Kidney (tissue), 14 donors: Measurements from ENCODE around the gene MTMR10. TPM values are rescaled to one million over a fixed set of nuclear protein-coding genes. Genes with fewer than 3 reads are reported as not detected.

Experiments
- DNase-seq, 5 donors: peaks; one replicate each; pipeline ENCODE4 v3.0.0-alpha.2; 2013 to 2020
- FAIRE-seq: peaks from 2 replicates; lab custom pipeline; 2012; peaks lifted over from hg19 to GRCh38; lab: Jason Lieb, UNC
- H3K27ac ChIP-seq, 2 donors: one replicate each; pipeline ENCODE4 v1.7.0; 2013; ENCODE audit warnings: low read depth in 2 of 2, low read length in 2 of 2, inconsistent platforms in 1 of 2
- H3K27me3 ChIP-seq: one replicate; pipeline ENCODE4 v1.7.1; 2013; ENCODE audit warnings: low read length, inconsistent platforms; ENCODE audit not compliant: control insufficient read depth, insufficient read depth
- H3K36me3 ChIP-seq, 3 donors: one replicate each; pipeline versions ENCODE4 v1.7.0 to v1.7.1; 2013; ENCODE audit warnings: low read length in 3 of 3, control low read depth in 1 of 3, inconsistent platforms in 1 of 3; ENCODE audit not compliant: insufficient read depth in 3 of 3, control insufficient read depth in 2 of 3
- H3K4me1 ChIP-seq, 3 donors: one replicate each; pipeline versions ENCODE4 v1.7.0 to v1.7.1; 2013; ENCODE audit warnings: low read length in 3 of 3, inconsistent platforms in 1 of 3, low read depth in 1 of 3; ENCODE audit not compliant: control insufficient read depth in 2 of 3, insufficient read depth in 2 of 3
- H3K4me3 ChIP-seq, 3 donors: one replicate each; pipeline versions ENCODE4 v1.7.0 to v1.8.1; 2013; ENCODE audit warnings: low read length in 3 of 3, control low read depth in 1 of 3, inconsistent platforms in 1 of 3
- H3K9ac ChIP-seq, 3 donors: one replicate each; pipeline versions ENCODE4 v1.7.0 to v1.7.1; 2013; ENCODE audit warnings: low read length in 3 of 3, control low read depth in 1 of 3, inconsistent platforms in 1 of 3
- H3K9me3 ChIP-seq, 3 donors: one replicate each; pipeline versions ENCODE4 v1.7.0 to v1.7.1; 2013; ENCODE audit warnings: low read length in 3 of 3, control low read depth in 1 of 3, inconsistent platforms in 1 of 3; ENCODE audit not compliant: control insufficient read depth in 2 of 3, insufficient read depth in 1 of 3
- intact Hi-C: fragments of 100-400 bp; cut with DNase I; formaldehyde crosslinking; loops from one replicate; pipeline ENCODE4 v1.11.1; 2022
- polyA plus RNA-seq: library from polyadenylated mRNA; stranded (reverse); fragments of 350-450 nt; fragmentation: Illumina TruSeq; extraction: RNeasy Lipid Tissue Mini Kit (QIAGEN cat#74804); gene quantifications from one replicate; pipeline ENCODE4 v1.2.3, GENCODE V29; 2014; ENCODE audit warnings: low read depth, low replicate concordance; ENCODE audit not compliant: insufficient read depth
- total RNA-seq: library from RNA; stranded (reverse); fragmentation: NEBNext Ultra II Directional; extraction: Animal tissue kit (Norgen Biotek cat#: 25700); gene quantifications from one replicate; pipeline ENCODE4 v1.2.1, GENCODE V29; 2021
- TF ChIP-seq, protein P1 (sequence below): IDR thresholded peaks from 3 replicates; pipeline ENCODE4 v1.5.1; 2012; ENCODE audit warnings: mild to moderate bottlenecking, moderate library complexity, borderline replicate concordance; ENCODE audit not compliant: insufficient read depth; ENCODE audit errors: extremely low read depth
- donor health status: control.
- donor health status: control.
- donor health status: control.
- donor health status: control.
- donor health status: control.
- donor health status: DM: yes; HTN: yes; CAD: no.
- donor health status: Normal renal cell carcinoma (clear cell type).

Gene MTMR10
- total and polyA plus RNA-seq, 2 donors from 2014 or later: 26.2 to 70.4 TPM

DNA sequence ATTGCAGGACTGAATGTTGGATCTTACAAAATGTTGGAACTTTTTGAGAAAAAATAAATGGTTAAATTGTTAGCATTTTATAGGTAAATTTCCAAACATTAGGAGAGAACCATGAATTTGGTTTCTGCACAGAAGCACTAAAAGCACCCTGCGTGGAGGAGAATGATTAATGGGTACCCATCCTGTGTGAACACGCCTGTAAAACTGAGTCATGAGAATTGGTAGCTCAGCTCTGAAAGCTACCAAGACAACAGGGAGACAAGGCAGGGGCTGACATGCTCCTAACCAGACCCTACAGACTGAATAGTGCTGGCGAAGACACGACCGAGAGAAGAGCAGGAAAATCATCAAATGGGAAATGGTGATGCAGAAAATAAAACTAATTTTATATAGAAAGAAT is 32.4 kb upstream of the MTMR10 start:
- no peak for FAIRE-seq

DNA sequence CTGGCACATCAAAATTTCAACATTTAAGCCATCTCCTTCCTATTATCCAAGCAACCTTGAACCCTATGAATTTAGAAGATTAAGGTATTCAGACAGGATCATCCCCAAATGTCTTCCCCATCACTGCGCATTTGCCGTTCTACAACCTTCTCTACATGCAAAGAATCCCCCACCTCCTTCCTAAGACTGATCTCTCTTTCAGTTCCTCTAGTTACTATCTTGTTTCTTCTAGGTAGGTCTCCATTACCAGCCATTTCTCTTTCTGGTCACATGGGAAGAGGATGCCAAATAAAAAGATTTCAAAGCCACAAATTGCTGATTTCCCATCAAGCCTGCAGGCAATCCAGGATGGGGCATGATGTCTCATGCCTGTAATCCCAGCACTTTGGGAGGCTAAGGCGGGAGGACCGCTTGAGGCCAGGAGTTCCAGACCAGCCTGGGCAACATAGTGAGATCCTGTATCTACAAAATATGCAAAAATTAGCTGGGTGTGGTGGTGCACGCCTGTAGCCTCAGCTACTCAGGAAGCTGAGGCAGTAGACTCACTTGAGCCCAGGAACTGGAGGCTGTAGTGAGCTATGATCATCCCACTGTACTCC is 29.7 kb upstream of the MTMR10 start:
- Histone ChIP-seq H3K4me1 (peaks cover 7 to 36% (median 20%) of the 10 kb centered on the region in 3 donors), H3K27ac (no peak overlapping the region), H3K36me3 (no peaks in the 10 kb centered on the region), H3K27me3 (no peaks in the 10 kb centered on the region), H3K9me3 (no peaks in the 10 kb centered on the region), H3K9ac (no peak overlapping the region), H3K4me3 (no peak overlapping the region)
- DNase-seq (no peak), FAIRE-seq (no peak)
- TF ChIP-seq, protein P1, sequence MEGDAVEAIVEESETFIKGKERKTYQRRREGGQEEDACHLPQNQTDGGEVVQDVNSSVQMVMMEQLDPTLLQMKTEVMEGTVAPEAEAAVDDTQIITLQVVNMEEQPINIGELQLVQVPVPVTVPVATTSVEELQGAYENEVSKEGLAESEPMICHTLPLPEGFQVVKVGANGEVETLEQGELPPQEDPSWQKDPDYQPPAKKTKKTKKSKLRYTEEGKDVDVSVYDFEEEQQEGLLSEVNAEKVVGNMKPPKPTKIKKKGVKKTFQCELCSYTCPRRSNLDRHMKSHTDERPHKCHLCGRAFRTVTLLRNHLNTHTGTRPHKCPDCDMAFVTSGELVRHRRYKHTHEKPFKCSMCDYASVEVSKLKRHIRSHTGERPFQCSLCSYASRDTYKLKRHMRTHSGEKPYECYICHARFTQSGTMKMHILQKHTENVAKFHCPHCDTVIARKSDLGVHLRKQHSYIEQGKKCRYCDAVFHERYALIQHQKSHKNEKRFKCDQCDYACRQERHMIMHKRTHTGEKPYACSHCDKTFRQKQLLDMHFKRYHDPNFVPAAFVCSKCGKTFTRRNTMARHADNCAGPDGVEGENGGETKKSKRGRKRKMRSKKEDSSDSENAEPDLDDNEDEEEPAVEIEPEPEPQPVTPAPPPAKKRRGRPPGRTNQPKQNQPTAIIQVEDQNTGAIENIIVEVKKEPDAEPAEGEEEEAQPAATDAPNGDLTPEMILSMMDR: no peak
- intact Hi-C loops: no loop called here

More for the DNA sequence above, 32.4 kb upstream of the MTMR10 start:
- Histone ChIP-seq H3K27me3 (no peaks in the 10 kb centered on the region), H3K27ac (peak overlapping the region in 1 of 2 donors; percentile 62), H3K9ac (no peak overlapping the region), H3K36me3 (no peaks in the 10 kb centered on the region), H3K4me3 (no peak overlapping the region), H3K4me1 (peaks cover 7 to 23% (median 20%) of the 10 kb centered on the region in 3 donors), H3K9me3 (no peaks in the 10 kb centered on the region)
- intact Hi-C loops: no loop called here
- no peak for DNase-seq
- TF ChIP-seq, protein P1: no peak

DNA sequence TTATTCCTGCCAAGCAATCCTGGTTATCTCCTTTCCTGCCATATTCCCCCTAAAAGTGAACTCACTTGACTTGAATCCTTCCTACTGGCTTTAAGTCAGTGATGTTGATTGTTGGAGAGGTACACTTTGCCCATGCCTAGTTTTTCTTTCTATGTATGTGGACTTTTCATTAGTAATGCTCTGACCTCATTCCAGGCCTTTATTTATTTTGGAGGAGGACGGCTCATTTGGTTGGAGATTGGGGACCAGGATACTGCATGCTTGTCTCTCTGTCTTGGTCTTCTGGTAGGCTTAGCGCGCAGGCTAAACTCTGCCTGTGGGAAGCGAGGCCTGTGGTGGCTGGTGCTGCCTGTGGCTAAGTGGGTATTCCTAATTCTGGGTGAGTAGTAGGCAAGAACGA is 29.1 kb upstream of the MTMR10 start:
- FAIRE-seq: no peak
- Histone ChIP-seq H3K27me3 (no peaks in the 10 kb centered on the region), H3K9me3 (no peaks in the 10 kb centered on the region)

More for the DNA sequence above, 29.1 kb upstream of the MTMR10 start:
- Histone ChIP-seq H3K4me3 (no peak overlapping the region), H3K27ac (no peak overlapping the region), H3K4me1 (peaks cover 7 to 37% (median 20%) of the 10 kb centered on the region in 3 donors), H3K9ac (no peak overlapping the region), H3K36me3 (no peaks in the 10 kb centered on the region)
- no peak for DNase-seq
- TF ChIP-seq, protein P1: no peak
- intact Hi-C loops: no loop called here
